HG02938 (cell line): ENCODE results near the gene AGRN.

Experiments used
- ATAC-seq: cut with Tn5 transposase; IDR thresholded peaks from one replicate; pipeline ENCODE4 v1.9.1; 2021; ENCODE audit warnings: mild to moderate bottlenecking, moderate library complexity; ENCODE audit not compliant: unreplicated experiment

Gene AGRN

GRCh38 chr1:1034439-1034781, 14.5 kb downstream of the AGRN start:
- no peak for ATAC-seq

- no peak for ATAC-seq
Observed at GRCh38 chr1:1035291-1035943, 15.5 kb downstream of the AGRN start.

GRCh38 chr1:1037366-1038327, 17.7 kb downstream of the AGRN start:
- ATAC-seq, result no peak

GRCh38 chr1:1038694-1039093, 18.8 kb downstream of the AGRN start:
- peak; percentile 42 for ATAC-seq

GRCh38 chr1:1039145-1039910, 19.4 kb downstream of the AGRN start:
- ATAC-seq, result no peak

GRCh38 chr1:1040004-1040991, 20.4 kb downstream of the AGRN start:
- ATAC-seq, result peak; percentile 40

GRCh38 chr1:1041092-1041523, 21.2 kb downstream of the AGRN start:
- ATAC-seq, result no peak

GRCh38 chr1:1041873-1042272, 22.0 kb downstream of the AGRN start:
- no peak for ATAC-seq

- ATAC-seq, result no peak
Observed at GRCh38 chr1:1042835-1043234, 22.9 kb downstream of the AGRN start.

GRCh38 chr1:1043411-1043810, 23.5 kb downstream of the AGRN start:
- no peak for ATAC-seq

- ATAC-seq, result no peak
Observed at GRCh38 chr1:1043921-1044320, 24.0 kb downstream of the AGRN start.

- no peak for ATAC-seq
Observed at GRCh38 chr1:1044455-1045078, 24.6 kb downstream of the AGRN start.

GRCh38 chr1:1045129-1045528, 25.2 kb downstream of the AGRN start:
- ATAC-seq, result no peak

GRCh38 chr1:1046243-1046642, 26.3 kb downstream of the AGRN start:
- ATAC-seq, result no peak

- ATAC-seq, result no peak
Observed at GRCh38 chr1:1046767-1047166, 26.8 kb downstream of the AGRN start.

GRCh38 chr1:1047407-1047806, 27.5 kb downstream of the AGRN start:
- no peak for ATAC-seq

- no peak for ATAC-seq
Observed at GRCh38 chr1:1047963-1048362, 28.0 kb downstream of the AGRN start.

GRCh38 chr1:1048765-1049164, 28.8 kb downstream of the AGRN start:
- no peak for ATAC-seq

- no peak for ATAC-seq
Observed at GRCh38 chr1:1049318-1050165, 29.6 kb downstream of the AGRN start.
